Stimulated activated CD4-positive, alpha-beta T cell treated with anti-CD3 and anti-CD28 coated beads, Interleukin-15, amount 100 ng/mL, for 24 hours (primary cell): Measurements from ENCODE around the gene TACR2.

Source experiments
- DNase-seq: peaks from one replicate; pipeline ENCODE4 v3.0.0-alpha.2; 2020

TACR2 gene

GRCh38 chr10:69418052-69418752 lies 1.5 kb upstream of the TACR2 start:
- no peak for DNase-seq

- no peak for DNase-seq
Measured at GRCh38 chr10:69417542-69417941, 824 bp upstream of the TACR2 start.

DNA sequence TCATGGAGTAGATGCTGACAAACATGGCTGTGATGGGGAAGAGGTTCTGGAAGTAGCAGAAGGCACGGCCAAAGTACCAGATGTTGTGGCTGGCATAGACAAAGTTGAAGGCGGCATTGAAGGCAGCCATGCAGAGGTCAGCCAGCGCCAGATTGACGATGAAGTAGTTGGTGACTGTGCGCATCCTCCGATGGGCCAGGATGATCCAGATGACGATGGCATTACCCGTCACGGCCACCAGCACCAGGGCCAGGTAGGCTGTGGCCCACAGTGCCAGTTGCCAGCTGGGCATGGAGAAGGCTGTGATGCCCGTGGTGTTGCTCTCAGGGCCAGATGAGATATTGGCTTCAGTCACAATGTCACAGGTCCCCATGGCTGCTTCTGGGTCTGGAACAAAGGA lies 767 bp downstream of the TACR2 start:
- no peak for DNase-seq

DNA sequence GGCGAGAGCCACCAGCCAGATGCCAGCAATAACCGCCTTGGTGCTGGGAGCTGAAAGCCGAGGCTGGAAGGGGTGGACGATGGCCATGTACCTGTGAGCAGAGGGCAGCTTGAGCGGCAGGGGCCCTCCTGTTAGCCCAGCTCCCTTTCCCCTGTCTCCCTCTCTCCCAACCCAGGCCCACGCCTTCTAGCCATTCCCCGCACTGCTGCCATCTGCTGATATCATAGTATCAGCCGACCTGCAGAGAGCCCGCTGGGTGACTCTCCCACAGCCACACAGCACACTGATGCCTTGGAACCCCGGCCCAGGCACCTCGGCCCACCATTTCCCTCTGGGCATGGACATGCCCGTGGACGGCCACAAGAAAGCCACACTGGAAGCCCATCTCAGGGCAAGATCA lies 1.7 kb downstream of the TACR2 start:
- DNase-seq, result no peak

DNA sequence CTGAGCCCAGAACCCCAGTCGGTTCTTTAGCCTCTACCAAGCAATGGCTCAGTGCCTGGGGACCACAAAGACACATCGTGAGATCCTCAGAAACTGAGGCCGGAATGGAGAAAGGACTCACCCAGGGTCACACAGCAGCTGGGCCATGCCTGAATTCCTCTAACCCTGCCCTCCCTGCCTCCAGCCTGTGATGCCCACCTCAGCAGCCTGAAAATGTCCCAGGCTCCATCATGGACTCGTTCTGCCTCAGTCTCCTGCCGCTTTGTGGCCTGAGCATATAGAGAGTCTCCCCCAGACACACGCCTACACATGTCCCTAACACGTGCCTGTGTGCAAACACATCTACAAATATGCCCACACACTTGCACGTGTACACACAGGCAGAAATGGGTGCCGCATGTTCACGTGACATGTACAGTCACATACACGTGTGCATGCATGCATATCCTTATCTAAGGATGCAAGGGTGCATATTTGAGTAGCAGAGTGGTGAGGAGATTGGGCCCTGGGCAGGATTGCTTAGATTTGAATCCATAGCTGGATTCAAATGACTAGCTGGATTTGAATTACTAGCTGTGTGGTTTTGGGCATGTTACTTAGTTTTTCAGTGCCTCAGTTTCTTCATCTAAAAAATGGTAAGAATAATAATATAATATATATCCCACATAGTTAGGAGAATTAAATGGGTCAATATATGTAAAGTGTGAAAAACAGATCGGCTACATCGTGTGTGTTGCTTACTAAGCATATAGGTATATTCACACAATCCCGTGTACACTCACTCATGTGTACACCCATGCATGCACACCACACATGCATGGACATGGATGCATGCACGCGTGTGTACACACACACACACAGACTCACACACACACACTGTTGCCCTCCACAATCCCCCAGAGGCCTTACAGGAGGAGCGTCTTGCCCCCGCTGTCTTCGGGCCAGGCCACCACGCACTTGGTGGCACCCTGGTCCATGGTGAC lies 2.4 kb downstream of the TACR2 start:
- no peak for DNase-seq

DNA sequence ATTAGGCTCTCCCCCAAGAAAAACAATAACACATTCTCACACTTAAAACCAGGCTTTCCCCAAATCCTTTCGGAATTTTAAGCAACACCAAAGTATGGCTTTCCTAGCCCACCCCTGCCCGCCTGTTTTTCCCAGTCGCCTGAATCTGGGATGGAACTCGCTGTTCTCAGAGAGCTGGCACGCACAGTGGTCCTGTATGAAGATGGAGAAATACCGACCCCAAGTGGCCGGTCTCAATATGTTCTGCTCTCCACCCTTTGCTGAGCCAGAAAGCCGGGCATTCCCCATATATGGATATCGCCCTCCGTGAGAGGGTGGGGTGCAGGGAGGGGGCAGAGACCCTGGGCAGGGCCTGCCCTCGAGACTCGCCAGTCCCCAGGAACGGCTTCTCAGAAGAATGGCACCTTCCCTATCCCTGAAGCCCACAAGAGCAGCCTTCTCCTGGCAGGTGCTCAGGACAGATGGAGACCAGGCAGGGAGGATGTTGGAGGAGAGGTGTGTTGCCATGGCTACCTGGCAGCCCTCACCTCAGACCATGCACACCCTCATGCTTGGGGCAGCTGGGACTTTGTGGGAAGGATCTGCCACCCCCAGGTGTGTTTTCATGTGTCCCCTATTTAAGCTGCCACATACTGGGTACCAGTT lies 3.4 kb downstream of the TACR2 start:
- DNase-seq, result peak; percentile 57

DNA sequence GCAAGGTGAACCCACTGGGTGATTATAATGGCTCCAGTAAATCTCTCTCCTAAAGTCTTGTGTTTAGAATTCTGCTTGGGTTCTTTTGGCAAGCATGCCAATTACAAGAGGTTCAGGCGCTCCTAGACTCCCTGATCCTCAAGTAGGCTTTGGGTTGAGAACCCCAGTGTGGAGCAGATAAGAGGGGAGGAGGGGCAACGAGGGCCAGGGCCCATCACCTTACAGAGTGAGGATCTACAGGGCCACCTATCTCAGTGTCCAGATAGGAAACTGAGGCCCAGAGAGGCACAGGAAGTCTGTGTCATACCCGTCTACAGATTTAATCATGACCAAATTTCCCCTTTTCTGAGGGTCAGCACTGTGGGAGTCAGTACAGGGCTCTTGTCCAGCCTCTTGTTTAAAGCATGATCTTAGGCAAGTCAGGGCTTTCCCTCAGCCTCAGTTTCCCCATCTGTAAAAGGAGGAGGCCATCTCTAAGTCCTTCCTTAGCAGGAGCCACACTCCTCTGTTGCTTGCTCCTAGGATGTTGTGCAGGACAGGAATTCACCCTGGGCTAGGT lies 4.4 kb downstream of the TACR2 start:
- DNase-seq, result no peak

GRCh38 chr10:69411476-69411875 lies 5.2 kb downstream of the TACR2 start:
- no peak for DNase-seq

DNA sequence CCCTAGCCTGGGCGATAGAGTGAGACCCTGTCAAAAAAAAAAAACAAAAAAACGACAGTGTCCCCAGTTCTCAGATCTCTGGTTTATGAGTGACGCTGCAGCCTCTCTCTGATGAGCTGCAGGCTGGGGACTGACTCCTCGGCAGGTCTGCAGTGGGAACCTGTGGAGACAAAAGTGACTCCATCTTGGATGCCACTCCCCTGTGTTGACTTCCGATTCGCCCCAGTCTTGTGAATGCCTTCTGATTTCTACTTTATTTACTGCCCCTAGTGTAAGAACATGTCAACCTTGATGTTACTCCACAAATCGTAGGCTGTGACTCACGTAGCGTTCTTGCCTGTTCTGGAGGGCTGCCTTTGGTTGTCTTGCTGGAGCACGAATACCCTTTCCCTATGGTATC lies 6.2 kb downstream of the TACR2 start:
- no peak for DNase-seq

DNA sequence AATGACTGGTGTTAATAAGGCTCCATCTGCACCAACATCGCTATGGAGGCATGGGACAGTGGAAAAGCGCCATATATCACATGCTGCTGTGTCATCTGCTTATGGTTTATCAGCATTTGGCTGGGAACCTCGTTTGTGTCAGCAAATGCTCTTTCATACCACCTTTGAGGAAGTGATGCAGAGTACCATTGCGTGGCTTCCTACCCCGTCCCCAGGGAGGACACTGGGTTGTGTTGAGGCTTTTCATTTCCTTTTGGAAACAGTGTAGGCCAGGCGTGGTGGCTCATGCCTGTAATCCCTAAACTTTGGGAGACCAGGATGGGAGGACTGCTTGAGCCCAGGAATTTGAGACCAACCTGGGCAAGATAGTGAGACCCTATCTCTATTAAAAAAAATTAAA lies 6.8 kb downstream of the TACR2 start:
- DNase-seq, result no peak

GRCh38 chr10:69409176-69409495 lies 7.6 kb downstream of the TACR2 start:
- no peak for DNase-seq

- peak; percentile 91 for DNase-seq
Measured at GRCh38 chr10:69408318-69409175, 8.2 kb downstream of the TACR2 start.

- DNase-seq, result peak; percentile 40
Measured at GRCh38 chr10:69407621-69408301, 9.0 kb downstream of the TACR2 start.

GRCh38 chr10:69406816-69407580 lies 9.7 kb downstream of the TACR2 start:
- no peak for DNase-seq

- no peak for DNase-seq
Measured at GRCh38 chr10:69406302-69406811, 10.4 kb downstream of the TACR2 start.

DNA sequence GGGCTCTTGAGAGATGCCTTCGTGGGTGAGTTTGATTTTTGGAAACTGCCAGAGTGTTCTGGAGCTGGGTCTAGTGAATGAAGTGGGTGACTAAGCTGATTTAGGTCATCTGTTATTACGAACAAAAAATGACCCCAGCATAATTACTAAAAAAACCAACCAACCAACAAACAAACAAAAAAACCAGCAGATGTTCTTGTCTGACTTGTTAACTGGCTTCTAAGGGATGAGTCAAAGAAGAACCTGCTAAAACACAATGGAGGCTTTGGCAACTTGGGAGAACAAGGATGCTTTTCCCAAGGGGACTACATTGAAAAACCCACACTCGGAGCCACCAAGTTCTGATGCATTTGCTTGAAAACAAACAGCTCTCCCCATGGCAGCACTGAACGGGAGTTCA lies 11.5 kb downstream of the TACR2 start:
- DNase-seq, result no peak

GRCh38 chr10:69404786-69405185 lies 11.9 kb downstream of the TACR2 start:
- no peak for DNase-seq

DNA sequence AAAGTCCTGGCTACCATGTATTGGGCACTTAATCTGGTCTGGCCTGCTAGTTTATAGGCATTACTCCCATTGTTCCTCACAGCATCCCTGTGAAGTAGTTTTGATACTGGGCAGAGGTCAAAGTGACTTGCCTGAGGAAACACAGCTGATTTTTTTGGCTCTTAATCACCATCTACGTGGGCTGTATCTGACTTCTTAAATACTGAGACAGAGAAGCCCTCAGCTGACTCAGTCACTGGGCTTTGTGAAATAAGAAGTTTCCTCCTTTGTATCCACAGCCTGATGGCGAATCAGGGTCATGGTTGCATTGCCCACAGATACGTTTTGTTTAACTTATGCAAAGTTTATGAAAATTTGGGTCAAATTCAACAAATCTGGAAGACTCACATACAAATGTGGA lies 13.2 kb downstream of the TACR2 start:
- DNase-seq, result no peak

DNA sequence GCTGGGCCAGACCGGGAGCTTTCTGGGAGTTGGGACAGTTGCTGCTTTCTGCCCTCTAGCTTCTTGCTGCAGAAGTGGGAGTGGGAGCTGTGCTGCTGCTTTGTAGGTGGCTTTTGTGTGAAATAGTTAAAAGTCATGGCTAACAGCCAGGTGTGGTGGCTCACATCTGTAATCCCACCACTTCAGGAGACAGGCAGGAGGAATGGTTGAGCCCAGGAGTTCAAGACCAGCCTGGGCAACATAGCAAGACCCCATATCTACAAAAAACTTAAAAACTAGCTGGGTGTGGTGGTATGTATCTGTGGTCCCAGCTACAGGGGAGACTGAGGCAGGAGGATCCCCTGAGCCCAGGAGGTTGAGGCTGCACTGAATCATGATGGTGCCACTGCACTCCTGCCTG lies 13.7 kb downstream of the TACR2 start:
- DNase-seq, result no peak

DNA sequence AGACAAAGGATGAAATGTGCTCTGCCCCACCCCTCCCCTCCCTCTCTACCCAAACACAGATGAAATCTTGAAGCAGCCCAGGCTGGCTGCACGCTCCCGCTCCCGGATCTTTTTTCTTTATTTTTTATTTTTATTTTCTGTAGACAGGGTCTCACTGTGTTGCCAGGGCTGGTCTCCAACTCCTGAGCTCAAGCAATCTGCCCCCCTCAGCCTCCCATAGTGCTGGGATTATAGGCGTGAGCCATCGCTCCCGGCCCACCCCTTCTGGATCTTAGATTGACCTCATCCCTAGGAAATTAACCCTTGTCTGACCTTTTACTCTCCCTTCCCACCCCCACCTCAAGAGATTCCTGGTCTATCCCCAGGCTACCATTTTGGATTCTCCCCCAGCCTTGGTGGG lies 14.3 kb downstream of the TACR2 start:
- DNase-seq, result no peak

GRCh38 chr10:69401416-69401815 lies 15.3 kb downstream of the TACR2 start:
- DNase-seq, result no peak
